ENCODE data around the gene BMPR1A. TPM values are rescaled to one million over a fixed set of nuclear protein-coding genes. Genes with fewer than 3 reads are reported as not detected.
"Not testable (repeated sequence)": the region's sequence is repeated elsewhere in the genome, so short reads cannot be mapped to it uniquely, and the experiment has no call there.

Gene BMPR1A
- total and polyA plus RNA-seq, 8 donors, result 5.8 to 104 (median 19.9) TPM

DNA sequence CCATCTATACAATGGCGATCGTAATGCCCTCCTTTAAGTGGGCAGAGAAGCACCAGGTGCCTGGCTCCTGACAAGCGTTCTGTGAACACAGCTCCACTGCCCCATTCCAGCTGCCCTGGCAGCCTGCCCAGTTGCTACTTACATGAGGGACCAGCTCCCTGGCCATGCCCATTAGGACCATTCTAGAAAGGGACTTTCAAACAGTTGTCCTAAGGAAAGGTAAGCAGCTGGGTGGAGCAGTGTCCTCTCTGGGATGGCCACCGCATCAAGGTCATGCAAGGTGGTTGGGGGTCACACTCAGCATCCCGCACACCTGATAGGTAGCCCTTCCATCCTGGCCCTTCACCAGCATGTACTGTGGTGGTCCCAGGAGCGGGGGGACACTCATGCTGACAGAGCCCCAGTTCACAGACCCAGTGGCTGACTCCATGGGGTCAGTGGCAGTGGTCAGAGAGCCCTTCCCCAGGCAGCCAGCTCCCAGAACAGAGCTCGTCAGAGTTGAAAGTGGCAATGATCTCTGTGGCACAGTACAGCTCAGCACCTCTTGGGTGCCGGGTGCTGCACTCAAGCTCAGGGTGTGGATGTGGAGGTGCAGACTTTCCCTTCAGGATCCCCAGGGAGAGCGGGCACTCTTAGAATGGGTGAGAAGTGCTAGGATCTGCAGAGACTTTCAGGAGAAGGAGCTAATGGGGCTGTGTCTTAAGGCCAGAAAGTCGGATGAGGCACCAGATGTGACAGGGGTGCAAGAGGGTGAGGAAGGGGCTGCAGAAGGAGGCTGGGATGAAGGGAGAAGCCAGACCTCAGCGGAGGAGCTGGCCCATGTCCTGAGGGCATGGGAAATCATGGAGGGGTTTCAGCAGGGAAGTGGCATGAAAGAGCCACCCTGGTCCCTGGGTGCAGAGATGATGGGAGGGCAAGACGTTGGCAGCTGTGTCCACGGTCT, 190.1 kb downstream of the BMPR1A start:
- DNase-seq, result peak; percentile 62 to 67
- TF ChIP-seq CTCF (IDR thresholded peaks at IDR 0.05), result no peak
- Histone ChIP-seq H3K36me3 (peaks cover 0 to 3% (median 0%) of the 10 kb centered on the region in 4 donors), H3K27ac (no peak overlapping the region), H3K27me3 (peaks cover 0 to 10% (median 0%) of the 10 kb centered on the region in 3 donors), H3K9me3 (no peaks in the 10 kb centered on the region), H3K4me3 (no peak overlapping the region), H3K4me1 (peaks cover 11 to 33% (median 21%) of the 10 kb centered on the region in 4 donors)
- 65 to 79% (median 74%) methylated on average over 9 to 13 of the region's 13 CpGs for WGBS, 5 donors
- intact Hi-C loops (cut with DNase I; ENCODE audit: low total_unique reads), result no loop called here

DNA sequence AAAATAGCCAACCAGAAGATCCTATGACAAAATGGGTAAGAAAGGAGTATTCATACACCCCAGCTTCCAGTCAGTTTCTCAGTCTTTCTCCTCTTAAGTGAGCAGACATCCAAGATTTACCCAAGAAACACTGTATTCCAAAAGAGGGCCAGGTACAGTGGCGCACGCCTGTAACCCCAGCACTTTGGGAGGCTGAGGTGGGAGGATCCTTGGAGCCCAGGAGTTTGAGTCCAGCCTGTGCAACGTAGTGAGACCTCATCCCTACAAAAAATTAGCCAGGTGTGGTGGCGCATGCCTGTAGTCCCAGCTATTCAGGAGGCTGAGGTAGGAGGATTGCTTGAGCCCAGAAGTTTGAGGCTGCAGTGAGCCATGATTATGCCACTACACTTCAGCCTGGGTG, 191.4 kb downstream of the BMPR1A start:
- 82 to 97% (median 94%) methylated on average over 4 of the region's 4 CpGs for WGBS, 5 donors
- not testable (repeated sequence) for H3K4me3 ChIP-seq
- DNase-seq, result peak in 1 of 2 donors; percentile 3

GRCh38 chr10:86950349-86950748, 193.9 kb downstream of the BMPR1A start:
- Histone ChIP-seq H3K27ac (no peak overlapping the region), H3K4me3 (no peak overlapping the region), H3K27me3 (no peaks in the 10 kb centered on the region), H3K4me1 (peaks cover 6 to 34% (median 25%) of the 10 kb centered on the region in 4 donors), H3K36me3 (no peaks in the 10 kb centered on the region), H3K9me3 (peaks cover 0 to 13% (median 4%) of the 10 kb centered on the region in 4 donors)
- no peak for DNase-seq
- intact Hi-C loops (cut with DNase I; ENCODE audit: low total_unique reads), result no loop called here
- 62 to 79% (median 67%) methylated on average over 1 of the region's 1 CpG for WGBS, 5 donors
- TF ChIP-seq CTCF (IDR thresholded peaks at IDR 0.05) (no peak), POLR2A (IDR thresholded peaks at IDR 0.05) (no peak), EP300 (IDR thresholded peaks at IDR 0.05) (no peak), POLR2AphosphoS5 (IDR thresholded peaks at IDR 0.05) (no peak)

More for the DNA sequence above, 191.4 kb downstream of the BMPR1A start:
- H3K36me3 ChIP-seq; H3K27me3 ChIP-seq; H3K27ac ChIP-seq; intact Hi-C loops (cut with DNase I; ENCODE audit: low total_unique reads): not testable (repeated sequence)
- peaks cover 7 to 24% (median 14%) of the 10 kb centered on the region in 4 donors for H3K4me1 ChIP-seq
- H3K9me3 ChIP-seq, result peaks cover 0 to 13% (median 4%) of the 10 kb centered on the region in 4 donors

DNA sequence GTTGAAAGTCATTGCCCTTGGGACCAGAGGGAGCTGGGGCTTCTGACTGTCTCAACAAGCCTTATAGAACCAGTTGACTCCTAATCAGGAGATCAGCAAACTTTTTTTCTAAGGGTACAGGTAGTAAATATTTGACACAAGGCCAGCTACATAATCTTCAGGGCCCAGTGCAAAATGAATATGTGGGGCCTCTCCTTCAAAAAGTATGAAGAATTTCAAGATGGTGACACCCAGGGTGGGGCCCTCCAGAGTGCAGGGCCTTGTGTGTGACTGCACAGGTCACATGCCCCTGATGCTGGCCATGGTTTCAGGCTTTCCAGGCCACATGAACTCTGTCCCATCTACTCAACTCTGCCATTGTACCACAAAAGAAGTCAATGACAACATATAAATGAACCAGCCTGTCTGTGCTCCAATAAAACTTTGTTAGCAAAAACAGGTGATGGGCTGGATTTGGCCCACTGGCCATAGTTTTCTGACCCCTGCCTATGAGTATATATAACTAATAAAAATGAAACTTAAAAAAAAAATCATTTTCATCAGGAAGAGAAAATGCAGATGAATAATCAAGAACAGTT, 194.9 kb downstream of the BMPR1A start:
- Histone ChIP-seq H3K27ac (no peak overlapping the region), H3K9me3 (peaks cover 0 to 13% (median 4%) of the 10 kb centered on the region in 4 donors), H3K4me3 (no peak overlapping the region), H3K36me3 (no peaks in the 10 kb centered on the region), H3K4me1 (peaks cover 6 to 32% (median 18%) of the 10 kb centered on the region in 4 donors), H3K27me3 (no peaks in the 10 kb centered on the region)
- no peak for DNase-seq
- intact Hi-C loops (cut with DNase I; ENCODE audit: low total_unique reads), result no loop called here
- TF ChIP-seq CTCF (IDR thresholded peaks at IDR 0.05) (no peak), POLR2AphosphoS5 (IDR thresholded peaks at IDR 0.05) (no peak), EP300 (IDR thresholded peaks at IDR 0.05) (no peak), POLR2A (IDR thresholded peaks at IDR 0.05) (no peak)
